Activated CD8-positive, alpha-beta memory T cell treated with anti-CD3 and anti-CD28 coated beads for 1 hour (primary cell): ENCODE results near the gene HRH2.
A peak's percentile ranks its signal among the peaks of the same experiment; 100 is the strongest.
"Not testable (repeated sequence)": the region's sequence is repeated elsewhere in the genome, so short reads cannot be mapped to it uniquely, and the experiment has no call there.

Experiments
- DNase-seq, 2 donors: peaks; one replicate each; pipeline ENCODE4 v3.0.0-alpha.2; 2020; ENCODE audit warnings: low read depth in 1 of 2; ENCODE audit errors: extremely low read depth in 1 of 2

Gene HRH2

DNA sequence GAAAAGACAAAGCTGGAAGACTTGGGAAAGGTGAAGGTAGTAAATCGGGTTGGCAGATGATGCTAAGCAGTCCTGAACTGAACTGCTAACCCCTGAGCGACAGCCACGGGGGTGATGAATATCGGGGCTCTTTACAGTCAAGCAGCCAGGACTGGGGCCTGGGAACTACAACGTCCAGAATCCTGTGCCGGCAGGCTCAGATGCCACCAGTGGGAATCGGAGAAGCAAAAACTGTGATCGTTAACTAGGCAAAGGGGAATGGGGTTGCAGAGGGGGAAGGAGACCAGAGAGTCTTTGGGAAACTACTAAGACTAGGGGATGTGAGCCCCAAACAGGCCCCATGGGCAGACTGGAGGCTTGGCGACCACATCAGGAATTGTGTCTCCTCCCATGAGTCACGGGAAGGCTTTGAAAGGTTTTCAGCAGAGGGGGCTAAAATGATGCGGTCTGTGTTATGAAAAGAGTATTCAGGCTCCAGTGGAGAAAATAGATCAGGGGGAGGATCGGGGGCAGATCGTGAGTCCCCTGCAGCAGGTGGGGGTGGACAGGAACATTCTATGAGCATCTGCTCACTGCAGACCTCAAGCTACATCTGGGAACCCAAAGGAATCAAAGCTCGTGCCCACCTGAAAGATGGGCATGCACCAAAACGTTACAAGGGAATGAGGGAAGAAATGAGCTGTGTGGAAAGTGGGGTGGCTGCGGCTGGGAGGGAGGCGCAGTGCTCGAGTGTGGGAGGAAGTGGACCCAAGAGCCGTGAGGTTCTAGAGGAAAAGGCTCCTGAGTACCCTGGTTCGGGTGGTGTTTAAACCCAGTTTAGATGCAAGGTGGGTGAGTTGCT is 53.8 kb downstream of the HRH2 start:
- DNase-seq: no peak

DNA sequence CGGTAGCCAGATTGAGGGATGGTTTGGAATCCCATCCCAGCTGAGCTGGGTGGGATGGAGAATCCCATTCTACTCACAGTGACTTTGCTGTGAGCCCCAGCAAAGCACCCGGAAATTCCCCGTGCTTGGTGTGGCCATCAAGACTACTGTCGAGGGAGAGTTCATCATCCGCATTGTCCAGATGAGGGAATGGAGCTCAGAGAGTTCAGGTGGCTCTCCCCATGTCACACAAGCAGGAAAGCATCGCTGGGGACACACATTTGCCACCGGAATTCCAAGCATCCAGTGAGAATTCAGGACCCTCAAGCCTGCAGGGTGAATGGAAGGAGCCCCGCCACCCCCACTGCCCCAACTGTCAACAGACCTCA is 54.4 kb downstream of the HRH2 start:
- no peak for DNase-seq

DNA sequence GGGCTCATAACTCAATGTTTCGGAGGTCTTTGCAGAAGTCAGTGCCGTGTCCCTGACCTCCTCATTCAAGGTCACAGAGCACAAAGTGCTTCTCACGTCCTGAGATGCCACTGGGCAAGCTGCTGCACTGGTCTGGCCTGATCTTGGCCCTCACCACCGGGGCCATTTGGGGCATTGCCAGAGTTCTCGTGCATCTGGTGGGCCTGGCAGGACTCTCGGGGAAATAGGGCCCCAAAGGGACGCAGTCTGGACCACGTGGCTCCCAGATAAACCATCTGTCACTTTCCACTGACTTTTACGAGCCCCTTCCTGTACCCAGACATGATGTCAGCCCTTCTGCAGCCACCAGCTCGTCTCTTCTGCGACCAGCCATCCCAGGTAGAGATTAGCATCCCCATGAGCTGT is 54.8 kb downstream of the HRH2 start:
- no peak for DNase-seq

DNA sequence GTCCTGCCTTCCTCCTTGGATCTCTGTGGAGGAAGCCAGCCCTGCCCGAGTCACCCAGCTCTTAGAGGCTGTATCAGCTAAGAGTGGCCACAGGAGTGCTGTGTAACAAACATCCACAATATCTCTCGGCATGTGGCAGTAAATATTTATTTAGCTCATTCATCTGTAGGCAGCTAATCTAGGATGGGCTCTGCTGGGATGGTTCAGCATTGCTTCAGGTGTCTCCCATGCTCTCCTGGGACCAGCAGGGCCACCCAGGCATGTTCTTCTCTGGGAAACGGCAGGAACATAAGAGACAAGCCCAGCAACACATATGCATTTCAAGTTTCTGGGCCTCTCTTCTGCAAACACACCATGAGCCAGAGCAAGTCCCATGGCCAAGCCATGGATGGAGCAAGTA is 56.1 kb downstream of the HRH2 start:
- no peak for DNase-seq

DNA sequence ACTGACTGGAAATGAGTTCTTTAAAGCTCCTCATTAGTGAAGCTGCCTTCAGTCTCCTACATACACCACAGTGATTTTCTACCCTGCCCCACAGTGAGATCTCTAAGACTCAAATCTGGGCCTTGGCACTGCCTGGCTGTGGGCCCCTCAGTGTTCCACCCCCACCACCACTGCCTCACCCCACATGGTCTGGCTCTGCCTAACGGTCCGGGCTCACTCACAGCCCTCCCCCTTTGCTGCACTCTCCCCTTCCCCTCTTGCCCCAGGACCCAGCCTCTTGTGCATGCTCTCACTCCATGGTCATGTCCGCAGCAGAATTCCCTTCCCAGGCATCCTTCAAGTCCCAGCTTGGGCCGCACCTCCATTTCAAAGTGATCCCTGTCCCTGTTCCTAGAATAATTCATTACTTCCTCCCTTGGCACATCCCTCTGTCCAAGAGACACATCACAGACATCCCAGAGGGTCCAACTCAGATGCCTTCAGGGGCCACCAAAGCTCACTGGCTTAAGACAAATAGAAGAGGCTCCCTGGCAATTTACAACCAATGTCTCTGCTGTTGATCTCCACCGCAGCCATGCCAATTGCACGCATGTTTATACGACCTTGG is 56.7 kb downstream of the HRH2 start:
- DNase-seq: no peak

DNA sequence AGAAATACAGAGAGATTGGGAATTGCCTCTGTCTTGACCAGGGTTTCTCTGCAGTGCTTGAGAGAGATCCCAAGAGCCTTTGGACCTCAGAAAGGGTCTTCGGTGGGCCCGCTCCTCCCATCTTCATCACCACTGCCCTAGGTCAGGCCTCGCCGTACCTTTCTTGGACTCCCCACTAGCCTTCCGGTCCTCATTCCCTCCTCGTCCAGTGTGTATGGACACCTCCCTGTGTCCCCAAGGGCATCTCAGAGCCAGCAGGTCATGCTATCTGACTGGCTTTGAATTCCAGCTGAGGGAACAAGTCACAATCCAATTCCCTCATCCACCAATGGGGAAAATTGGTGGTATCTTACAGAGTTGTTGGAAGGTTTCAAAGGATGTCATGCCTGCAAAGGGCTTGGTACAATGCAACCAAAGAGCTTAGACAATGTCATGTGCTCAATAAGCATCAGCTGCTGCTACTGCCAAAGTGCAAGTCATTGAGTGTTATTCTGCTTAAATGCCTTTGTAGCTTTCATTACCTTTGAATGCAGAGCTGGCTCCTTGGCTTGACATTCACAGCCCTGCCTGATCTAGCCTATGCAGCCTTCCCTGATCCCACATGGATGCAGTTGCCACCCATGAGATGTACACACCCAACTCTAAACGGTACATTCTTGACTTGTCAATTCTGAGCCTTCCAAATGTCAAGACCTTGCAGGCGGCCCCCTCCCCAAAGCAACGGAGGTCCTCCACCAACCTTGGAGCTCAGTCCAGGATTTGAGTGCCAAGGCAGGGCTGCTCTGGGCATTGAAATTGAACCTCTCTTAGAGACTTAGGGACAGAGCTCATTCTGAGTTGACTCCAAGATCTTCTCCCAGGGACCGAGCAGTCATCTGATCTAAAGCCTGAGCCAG is 58.0 kb downstream of the HRH2 start:
- DNase-seq: no peak

DNA sequence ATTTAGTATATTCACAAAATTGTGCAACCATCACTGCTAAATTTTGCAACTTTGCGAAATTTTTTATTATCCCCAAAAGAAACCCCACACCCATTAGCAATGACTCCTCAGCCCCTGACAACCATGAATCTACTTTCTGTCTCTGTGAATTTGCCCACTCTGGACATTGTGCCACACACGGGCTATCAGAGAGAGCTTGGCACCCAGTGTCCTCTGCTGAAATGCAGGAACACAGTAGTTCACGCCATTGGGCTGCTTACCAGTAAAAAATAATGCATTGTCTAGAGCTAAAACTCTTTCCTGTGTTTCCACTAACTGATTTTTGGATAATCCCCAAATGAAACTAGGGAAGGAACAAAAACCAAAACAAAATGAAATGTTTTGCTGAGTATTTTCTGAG is 60.0 kb downstream of the HRH2 start:
- no peak for DNase-seq

DNA sequence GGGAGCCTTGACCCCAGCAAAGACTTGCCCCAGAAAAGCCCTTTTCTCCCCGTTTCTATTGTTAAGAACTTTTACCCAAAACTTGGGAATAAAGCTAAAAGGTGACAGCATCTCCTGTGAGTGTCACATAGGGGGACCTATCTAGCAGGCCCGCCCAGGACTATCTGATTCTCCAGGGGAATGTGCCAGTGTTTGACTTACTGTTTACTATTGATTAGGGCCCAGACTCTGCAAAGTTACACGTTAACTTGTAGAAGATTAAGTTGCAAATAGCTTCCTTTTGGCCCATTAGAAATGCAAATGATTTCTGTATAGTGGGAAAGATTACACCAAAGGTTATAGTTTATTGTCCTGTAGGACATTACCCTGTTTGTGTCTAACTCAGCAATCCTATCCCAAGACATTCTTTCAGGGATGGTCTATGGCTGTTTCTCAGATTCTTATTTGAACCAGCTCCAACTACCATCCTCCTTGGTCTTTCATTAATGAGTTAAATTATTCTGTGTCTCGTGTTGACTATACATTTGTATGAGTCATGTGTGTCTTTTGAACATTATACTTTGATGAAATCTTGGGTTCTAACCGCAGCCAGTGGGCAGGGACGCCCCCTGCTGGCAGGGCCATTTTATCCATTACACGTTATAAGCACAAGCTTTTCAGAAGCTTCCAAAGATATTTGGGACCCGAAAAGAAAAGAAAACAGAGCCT is 60.7 kb downstream of the HRH2 start:
- peak in 1 of 2 donors; percentile 42 for DNase-seq

DNA sequence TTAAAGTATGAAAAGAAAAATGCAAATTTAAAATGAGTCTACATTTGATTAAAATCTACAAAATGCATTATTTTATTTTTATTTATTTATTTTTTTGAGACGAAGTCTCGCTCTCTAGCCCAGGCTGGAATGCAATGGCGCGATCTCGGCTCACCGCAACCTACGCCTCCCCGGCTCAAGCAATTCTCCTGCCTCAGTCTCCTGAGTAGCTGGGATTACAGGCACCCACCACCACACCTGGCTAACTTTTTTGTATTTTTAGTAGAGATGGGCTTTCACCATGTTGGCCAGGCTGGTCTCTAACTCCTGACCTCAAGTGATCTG is 61.2 kb downstream of the HRH2 start:
- DNase-seq: not testable (repeated sequence)

DNA sequence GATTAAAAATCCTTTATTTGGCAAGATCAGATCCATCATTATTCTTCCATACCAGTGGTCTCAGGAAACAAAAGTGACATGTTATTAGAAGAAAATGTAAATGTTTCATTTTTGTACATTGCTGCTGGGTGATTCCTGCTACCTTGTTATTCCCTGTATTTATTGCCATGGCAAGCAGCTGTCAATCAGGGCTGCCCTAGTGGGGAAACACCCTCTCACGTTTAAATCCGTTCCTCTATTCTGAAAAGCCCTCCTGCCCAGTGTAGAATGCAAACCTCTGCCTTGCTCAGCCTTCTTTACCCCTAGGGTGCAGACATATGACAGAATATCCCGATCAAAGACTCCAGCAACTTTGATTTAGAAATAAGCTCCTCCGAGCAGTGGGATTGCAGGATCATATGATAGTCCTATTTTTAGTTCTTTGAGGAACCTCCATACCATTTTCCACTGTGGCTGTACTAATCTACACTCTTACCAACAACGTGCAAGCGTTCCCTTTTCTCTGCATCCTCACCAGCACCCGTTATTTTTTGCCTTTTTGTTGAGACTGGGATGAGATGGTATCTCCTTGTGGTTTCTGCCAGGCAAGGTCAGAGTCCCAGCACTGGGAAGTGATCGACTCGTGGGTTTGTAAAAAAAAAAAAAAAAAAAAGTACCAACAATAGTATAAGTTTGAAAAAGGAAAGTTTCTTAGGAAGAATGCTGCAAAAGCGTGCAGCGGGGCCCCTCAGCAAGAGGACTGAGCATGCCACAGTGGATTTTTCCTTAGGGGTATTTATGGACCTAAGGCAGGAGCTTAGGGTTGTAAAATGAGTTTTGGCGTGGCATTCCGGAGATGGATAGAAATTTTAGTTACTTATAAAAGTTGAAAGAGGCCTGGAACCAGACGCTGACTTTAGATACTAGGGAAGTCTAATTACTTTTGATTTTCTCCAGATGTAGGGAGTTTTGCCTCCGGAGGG is 66.7 kb downstream of the HRH2 start:
- DNase-seq: no peak

DNA sequence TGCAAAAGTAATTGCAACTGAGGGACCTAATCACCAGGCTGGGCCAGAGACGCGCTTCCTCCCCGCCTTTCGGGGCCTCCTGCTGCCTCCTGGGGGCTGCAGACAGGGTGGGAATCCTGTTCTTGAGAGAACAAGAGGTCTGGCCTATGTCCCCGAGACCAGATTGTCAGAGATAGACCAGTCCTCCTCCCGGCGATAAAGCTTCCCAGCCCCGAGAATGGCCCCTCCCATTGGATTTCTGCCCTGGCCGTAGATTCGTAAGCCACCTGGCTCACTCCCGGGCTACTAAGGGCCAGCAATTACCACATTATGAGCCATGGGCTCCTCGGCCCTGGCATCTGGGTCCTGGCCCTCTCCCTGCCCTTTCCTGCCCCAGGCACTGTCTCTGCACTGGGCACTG is 70.4 kb downstream of the HRH2 start:
- no peak for DNase-seq

DNA sequence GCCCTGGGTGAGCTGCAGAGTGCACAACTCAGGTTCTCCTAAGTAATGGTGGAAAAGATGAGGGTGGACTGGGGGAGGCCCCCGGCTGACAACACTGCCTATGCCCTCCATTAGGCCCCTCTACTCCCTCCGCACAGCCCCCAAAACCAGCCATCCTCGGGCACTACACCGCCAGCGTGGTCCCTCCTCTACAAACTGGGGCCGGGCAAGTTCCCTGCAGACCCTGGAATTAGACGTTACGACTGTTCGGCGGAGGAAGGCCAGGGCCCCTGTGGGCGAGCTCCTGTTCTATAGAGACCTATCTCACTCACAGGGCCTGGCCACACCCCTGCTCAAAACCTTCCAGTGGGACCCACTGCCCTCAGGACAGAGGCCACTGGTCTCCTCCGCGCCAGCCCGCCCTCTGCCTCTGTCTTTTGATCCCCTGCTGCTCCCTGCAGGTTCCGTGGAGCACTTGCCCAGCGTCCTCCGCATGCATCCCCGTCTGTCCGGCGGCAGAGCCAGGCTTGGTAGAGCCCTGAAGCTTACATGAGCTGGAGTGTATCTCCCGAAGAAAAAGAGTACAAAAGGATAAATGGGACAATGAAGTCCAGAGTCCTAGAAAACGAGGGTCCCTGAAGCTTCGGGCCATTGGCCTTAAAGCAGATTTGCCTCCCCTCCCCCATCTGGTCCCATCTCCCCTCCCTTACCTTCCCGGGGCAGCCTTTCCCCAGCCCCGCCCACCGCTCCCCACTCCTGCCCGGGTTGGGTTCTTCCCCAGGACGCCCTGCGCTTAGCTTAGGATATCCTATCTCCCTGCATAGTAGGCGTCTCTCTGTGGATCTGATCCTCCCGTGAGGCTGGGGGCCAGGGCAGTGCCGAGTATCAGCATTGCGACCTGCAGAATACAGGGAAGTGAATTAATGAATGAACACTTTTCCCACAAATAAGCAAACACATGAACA is 71.3 kb downstream of the HRH2 start:
- DNase-seq: no peak

DNA sequence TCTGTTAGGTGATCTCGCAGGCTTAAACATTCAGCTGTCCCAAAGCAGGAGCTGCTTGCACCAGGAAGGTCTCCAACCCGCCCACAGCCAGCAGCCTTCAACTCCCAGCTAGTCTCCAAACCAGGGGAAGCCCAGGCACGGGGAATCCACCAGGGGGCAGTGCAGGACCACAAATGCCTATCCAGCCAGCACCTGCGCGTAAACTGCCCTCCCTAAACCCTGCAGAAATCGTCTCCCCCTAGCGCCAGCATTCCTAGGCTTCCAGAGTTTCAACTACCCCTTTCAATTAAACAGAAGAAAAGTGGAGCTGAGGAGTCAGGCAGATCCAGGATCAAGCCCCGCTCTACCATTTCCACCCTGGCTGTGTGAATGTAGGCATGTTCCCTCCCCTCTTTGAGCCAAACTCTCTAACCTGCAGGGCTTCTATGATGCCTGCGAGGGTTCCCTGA is 72.0 kb downstream of the HRH2 start:
- DNase-seq: peak; percentile 83 to 86

DNA sequence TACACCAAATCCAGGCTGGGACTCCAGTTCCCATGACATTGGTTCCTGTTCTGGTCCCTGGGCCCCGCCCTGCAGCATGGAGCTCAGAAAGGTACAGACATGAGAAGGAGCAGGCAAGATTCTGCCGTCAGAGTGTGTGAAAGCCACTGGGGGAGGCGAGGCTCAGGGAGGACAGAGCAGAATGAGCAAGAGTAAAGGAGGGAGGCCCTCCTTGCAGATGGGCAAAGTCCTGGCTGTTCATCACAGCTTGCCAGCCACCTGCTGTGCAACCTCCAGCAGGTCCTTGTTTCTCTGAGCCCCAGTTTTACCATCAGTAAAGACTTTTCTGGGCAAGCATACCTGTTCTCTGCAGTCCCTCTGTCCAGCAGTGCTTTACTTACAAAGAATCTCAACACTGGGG is 73.3 kb downstream of the HRH2 start:
- no peak for DNase-seq

DNA sequence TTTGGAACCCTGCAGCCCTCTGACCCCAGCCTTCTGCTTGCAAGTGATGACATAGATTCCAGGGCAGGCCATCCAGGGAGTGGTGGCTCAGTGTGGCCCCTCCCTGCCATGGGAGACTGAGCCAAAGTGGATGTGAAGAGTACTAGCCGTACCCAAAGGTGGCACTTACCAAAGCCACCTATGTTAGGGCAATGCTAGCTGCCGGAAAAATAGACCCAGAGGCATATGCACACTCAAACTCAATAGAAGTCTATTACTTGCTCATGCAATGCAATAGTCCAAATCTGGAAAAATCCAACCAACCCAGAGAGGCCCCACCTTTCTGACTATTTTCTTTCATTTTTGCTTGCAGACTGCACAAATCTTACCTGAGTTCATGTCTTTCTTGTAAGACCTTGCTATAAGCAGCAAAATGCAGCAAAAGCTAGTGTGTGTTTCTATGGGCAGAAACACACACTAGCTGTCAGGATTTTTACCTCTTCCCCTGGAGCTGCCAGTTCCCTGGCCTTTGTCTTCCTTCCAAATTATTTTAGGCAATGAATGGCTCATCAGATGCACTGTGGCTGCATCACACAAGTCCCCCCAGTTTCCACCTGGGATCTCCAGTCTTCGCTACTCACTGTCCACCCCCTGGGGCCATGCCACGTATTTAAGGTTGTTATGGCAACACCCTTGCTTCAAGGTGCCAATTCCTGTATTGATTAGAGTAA is 74.0 kb downstream of the HRH2 start:
- DNase-seq: no peak

DNA sequence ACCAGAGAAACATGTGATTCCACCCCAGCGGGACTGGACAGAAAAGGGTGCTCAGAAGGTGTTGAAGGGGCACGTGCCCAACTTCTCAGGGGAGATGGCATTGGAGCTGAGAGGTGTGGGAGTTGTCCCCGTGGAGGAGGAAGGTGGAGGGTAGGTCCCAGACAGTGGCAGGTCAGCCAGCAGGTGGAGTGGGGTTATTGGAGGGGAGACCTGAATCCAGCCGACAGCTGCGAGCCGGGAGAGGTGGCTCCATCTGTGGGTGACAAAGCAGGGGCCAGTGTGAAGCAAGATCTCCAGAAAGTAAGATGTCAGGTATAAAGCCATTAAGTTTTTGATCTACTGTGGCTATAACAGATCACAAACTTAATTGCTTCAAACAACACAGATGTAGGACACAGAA is 75.1 kb downstream of the HRH2 start:
- no peak for DNase-seq

DNA sequence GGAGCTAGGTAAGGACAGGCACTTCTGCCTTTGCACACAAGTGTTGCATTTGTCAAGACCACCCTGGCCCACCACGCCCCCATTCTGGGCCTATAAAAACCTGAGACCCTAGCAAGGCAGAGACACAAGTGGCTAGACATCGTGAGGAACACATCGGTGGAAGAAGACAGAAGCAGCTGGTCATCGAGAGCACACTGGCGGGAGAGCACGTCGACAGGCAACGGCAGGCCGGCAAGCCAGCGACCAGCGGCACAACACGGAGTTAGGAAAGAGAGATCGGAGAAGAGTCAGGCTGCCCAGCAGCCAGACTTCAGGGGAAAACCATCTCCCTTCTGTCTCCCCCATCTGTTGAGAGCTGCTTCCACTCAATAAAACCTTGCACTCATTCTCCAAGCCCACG is 76.1 kb downstream of the HRH2 start:
- DNase-seq: no peak

DNA sequence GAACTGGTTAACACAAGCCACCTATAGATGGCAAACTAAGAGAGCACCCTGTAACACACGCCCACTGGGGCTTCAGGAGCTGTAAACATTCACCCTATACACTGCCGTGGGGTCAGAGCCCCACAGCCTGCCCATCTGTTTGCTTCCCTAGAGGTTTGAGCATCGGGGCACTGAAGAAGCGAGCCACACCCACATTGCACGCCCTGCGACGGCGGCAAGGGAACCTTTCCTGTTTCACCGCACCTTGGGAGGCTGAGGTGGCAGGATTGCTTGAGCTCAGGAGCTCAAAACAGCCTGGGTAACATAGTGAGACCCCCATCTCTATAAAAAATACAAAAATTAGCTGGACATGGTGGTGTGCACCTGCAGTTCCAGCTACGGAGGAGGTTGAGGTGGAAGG is 76.6 kb downstream of the HRH2 start:
- DNase-seq: no peak
